GM19468 (cell line): ENCODE results near the gene WWC2.
"Not testable (repeated sequence)": the region's sequence is repeated elsewhere in the genome, so short reads cannot be mapped to it uniquely, and the experiment has no call there.

Source experiments
- ATAC-seq: cut with Tn5 transposase; IDR thresholded peaks from one replicate; pipeline ENCODE4 v1.9.1; 2021; ENCODE audit warnings: mild to moderate bottlenecking, moderate library complexity, moderate number of reproducible peaks; ENCODE audit not compliant: unreplicated experiment; ENCODE audit errors: extremely low read depth

Gene WWC2

DNA sequence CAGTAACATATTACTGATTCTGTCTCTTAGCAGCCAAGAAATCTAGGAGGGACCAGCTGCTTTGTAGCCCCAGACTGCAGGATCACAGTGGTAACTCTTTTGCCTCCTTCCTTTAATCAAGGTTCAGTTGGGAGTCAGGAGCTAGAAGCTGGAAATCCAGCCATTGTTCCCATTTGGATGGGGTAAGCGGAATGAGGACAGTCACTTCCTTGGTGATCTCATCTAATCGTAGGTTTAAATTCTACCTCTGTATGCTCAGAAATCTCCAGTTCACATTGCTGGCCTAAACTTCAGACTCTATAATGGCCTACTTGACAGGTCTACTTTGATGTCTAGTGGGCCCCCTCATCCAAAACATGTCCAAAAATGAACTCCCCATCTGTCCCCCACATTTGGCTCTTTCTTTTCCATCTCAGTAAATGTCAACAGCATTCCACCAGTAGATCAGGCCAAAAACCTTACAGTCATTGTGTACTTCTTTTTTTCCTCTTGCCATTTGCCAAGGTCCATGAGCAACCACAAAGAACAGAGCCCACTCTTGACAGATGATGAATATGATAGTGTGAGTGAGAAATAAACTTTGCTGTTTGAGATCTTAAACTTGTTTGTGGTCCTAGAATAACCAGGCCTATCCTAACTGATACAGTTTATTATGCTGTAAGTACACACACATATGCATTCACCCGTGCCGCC is 40.1 kb downstream of the WWC2 start:
- no peak for ATAC-seq

DNA sequence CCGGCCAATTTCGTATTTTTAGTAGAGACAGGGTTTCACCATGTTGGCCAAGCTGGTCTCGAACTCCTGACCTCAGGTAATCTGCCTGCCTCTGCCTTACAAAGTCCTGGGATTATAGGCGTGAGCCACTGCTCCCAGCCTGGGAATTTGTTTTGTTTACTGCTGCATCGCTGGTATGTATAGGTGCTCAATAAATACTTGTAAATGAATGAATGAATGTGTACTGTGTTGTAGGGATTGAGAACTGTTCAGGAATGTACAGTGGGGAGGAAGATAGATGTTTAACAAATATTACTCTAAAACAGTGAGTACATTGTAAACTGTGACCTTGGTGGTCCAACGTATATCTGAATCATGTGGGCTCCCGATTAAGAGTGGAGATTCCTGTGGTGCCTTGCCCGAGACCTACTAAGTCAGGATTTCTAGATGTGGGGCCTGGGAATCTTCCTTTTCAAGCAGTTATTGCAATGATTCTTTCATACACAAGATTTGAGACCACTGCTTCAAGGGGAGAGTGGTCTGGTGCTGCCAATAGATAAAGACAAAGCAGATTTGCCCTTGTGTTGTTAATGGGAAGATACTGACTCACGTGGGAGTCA is 41.0 kb downstream of the WWC2 start:
- ATAC-seq = no peak

DNA sequence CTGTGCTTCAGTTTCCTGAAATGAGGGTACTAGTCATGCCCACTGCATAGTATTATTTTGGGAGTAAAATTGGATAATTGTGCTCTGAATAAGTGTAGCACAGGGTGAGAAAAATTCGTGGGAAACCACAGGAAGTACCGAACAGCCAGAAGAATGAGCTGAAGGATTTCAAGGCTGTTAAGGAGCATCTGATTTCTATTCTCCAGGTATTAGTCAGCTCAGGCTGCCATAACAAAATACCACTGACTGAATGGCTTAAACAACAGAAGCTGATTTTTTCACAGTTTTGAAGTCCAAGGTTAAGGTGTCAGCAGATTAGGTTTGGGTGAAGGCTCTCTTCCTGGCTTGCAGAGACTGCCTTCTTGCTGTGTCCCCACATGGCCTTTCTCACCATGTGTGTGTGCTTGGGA is 41.9 kb downstream of the WWC2 start:
- ATAC-seq = no peak

DNA sequence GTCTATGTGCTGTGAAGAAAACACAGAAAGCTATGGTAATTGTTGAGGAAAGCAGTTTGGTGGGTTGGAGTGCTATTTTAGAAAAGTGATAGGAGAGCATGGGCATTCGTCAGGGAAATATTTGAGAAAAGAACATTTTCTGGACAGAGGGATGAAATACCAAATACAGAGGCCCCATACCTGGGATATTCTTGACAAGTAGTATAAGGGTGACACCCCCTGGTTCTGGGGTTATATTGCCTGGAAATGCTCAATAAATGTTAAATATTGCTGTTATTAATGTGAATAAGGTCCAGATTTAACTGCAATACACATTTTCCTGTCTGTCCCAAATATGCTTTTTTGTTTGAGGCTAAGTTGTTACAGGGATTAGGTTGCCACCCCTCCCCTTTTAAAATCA is 42.9 kb downstream of the WWC2 start:
- no peak for ATAC-seq

DNA sequence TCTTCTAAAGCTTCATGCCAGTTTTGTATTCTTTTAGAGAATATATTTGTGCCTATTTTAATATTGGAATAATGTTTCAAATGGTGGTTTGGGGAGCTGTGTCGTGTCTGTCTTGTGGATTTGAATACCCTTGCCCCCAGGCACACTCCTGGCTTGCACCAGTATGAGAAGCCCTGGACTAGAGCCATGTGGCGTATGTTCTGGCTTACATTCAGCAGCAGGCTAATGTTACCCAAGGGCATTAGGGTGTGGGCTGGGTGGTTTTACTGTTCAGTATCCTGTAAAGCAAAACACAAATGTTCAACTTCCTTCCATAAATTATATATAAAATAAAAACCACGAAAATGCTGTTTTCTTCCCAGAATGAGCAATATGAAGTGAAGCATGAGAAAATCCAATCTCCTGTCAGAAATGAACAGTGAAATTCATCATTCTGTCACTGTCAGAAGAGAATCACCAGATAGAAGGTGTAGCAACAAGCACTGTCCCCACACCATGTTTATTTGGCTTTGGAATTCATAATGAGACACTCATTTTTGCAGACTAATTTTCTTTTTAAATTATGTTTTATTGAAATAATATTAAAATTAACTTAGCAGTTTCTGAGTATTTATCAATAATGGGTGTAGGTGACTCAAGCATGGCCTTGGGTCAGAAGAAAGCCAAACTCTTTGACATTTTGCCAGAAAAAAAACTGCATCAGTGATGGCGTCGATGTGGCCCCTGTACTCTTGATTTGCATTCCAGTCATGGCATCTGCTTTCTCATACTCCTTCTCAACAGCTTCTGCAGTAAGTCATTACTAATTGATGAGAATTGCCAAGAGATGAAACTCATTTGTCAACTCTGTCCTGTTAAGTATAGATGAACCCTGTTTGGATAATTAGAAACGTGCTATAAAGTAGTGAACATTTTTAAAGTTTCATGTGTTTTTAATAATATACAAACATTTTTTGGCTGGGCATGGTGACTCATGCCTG is 43.8 kb downstream of the WWC2 start:
- ATAC-seq = no peak

DNA sequence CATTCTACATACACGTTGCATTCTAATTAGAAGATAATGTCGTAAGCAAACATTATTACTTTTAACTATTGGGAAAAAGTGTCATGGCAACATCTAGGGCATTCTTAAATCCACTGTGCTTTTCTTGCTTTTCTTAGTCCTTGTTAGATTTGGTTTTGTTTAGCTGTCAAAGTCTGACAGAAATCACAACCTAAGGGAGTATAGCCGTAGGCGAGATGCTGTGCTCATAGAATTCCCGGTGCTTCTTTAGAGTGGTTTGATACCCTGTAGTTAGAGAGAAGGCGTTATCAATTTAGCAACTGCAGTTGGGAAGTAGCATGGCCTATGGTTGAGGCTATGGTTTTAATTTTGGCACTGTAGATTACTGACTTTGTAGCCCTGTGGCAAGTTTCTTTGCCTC is 45.7 kb downstream of the WWC2 start:
- ATAC-seq = no peak

DNA sequence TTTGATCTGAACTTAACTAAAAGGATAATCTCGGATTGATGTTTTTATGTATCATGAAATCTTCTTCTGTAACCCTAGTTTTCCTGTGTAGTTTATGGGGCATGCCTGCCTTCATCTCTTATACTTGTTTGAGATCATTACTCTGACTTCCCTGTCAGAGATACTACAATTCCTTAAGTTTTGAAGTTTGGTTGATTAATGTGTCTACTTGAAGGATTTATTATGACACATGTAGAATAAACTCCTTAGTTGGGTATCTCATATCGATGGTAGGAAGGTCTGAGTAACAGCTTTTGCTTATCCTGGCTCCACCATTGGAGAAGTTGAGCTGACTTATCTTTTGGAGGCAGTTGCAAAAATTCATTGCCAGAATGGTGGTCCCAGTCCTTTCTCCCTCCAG is 46.7 kb downstream of the WWC2 start:
- no peak for ATAC-seq

DNA sequence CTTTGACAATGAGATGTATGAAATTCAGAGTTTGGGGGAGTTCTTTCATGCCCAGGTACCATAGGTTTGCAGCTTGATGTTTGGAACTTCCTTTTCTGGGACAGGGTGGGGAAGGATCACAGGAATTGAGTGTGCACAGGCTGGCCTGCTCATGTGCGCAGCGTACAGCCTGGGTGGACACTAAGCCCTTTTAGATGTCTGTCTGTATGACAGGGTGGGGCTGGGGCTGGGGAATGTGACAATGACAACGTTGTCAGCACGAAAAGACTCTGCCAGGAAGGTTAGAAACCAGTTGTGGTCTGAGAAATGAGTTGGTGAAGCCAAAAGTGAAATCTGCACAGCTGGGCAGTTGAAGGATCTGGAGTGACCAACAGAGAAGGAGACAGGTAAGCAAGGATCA is 47.4 kb downstream of the WWC2 start:
- ATAC-seq = no peak

DNA sequence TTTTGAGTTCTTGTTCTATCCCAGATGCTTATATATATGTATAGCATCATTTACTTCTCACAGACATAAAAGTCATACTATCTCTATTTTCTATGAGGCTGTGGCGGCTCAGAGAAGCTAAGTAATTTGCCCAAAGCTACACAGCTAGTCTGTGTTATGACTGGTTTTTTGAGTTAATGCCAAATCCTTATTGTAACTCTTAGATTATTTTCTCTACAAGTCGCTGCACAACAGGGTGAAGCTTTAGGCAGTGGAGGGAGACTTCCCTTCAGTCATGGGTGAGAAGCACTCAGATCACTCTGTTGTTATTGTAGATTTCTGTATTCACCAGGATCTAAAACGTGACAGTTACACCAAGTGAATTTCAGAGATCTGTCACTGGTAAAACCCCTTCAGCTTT is 48.1 kb downstream of the WWC2 start:
- ATAC-seq = no peak

DNA sequence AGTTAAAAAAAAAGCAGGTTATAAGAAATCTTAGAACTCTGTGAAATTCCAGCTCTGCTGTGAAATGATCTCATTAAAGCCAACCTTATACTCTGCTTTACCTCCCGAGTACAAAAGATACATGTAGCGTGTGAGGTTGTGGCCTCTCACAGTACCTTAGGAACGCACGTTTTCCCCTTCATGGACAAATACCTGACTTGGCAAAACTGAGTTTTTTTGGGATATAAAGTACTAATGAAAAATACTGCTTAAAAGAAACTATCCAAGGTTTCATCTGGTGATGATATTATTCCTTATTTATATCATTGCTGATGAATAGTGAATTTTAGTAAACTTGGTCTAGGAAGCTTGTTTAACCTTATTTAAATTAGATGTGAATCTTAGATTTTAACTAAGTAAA is 48.9 kb downstream of the WWC2 start:
- ATAC-seq = no peak

DNA sequence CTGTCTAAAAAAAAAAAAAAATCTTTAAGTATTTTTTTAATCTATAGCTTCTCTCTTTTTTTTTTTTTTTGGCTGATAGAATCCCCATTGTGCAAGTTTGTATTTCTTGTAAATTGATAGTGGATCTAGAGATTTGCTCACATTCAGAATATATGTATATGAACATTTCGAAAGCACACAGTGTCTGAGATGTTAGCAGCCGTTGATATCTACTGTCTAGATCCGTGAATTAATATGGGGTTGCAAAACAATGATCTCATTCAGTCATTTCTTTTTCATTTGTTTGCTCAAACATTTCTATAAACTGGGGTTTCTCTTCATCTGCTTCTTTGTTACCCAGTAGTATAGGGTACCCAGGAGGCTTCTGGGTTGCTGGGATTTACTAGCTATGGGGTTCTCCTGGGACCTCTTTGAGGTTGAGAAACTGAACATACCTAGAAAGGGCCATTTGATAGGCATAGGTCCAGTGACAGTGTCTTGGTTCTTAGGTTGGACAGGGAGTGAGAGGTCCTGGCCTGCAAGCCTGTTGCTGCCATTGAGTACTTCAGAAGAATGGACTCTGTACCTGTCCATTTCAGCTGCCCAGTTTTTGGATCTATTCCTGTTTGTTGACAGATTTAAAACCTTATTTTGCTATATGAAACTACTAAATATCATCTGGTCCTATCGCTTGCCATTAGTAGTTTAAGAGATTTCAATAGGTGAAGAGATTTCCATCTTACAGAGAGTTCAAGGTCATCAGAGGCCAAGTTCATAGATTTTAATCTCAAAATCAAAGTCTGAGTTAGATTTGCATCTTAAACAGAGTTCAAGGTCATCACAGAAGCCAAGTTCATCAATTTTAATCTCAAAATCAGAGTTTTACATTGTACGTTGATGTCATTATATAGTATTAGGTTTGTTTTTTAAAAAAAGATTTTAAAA is 50.8 kb downstream of the WWC2 start:
- ATAC-seq = no peak

DNA sequence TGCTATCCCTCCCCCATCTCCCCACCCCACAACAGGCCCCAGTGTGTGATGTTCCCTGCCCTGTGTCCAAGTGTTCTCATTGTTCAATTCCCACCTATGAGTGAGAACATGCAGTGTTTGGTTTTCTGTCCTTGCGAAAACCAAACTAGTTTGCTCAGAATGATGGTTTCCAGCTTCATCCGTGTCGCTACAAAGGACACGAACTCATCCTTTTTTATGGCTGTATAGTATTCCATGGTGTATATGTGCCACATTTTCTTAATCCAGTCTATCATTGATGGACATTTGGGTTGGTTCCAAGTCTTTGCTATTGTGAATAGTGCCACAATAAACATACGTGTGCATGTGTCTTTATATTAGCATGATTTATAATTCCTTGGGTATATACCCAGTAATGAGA is 51.6 kb downstream of the WWC2 start:
- ATAC-seq = not testable (repeated sequence)

DNA sequence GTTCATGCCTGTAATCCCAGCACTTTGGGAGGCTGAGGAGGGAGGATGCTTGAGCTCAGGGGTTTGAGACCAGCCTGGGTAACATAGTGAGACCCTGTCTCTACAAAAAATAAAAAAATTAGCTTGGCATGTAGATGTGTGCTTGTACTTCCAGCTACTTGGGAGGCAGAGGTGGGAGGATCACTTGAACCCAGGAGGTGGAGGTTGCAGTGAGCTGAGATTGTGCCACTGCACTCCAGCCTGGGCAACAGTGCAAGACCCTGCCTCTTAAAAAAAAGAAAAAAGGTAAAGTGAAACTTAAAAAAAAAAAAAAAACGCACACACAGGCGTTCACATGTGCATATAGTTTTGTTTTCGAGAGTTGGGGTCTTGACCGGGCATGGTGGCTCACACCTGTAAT is 53.2 kb downstream of the WWC2 start:
- not testable (repeated sequence) for ATAC-seq

DNA sequence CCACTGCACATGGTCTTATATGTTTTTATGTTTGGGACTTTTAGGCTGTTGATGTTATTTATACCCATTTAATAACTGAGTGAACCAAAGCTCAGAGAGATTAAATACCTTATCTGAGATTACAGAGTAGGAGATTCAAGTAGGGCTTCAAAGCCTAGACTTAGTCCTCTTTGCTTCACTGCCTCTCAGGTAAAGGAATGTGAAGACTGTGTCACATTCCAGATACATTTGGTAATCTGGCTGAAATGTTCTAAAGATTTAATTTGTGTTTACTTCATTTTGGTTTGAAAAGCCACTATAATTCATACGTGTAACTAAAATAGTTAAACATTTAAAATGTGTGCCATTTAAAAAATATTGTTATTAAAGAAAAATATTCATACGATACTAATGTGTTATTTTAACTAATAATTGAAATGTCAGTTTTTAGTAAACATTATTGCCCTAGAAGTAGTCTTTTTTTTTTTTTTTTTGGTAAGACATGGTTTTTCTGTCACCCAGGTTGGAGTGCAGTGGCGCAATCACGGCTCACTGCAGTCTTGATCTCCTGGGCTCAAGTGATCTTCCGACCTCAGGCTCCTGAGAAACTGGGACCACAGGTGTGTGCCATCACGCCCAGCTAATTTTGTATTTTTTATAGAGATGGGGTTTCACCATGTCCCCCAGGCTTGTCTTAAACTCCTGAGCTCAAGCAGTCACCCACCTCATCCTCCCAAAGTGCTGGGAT is 54.3 kb downstream of the WWC2 start:
- ATAC-seq = no peak

DNA sequence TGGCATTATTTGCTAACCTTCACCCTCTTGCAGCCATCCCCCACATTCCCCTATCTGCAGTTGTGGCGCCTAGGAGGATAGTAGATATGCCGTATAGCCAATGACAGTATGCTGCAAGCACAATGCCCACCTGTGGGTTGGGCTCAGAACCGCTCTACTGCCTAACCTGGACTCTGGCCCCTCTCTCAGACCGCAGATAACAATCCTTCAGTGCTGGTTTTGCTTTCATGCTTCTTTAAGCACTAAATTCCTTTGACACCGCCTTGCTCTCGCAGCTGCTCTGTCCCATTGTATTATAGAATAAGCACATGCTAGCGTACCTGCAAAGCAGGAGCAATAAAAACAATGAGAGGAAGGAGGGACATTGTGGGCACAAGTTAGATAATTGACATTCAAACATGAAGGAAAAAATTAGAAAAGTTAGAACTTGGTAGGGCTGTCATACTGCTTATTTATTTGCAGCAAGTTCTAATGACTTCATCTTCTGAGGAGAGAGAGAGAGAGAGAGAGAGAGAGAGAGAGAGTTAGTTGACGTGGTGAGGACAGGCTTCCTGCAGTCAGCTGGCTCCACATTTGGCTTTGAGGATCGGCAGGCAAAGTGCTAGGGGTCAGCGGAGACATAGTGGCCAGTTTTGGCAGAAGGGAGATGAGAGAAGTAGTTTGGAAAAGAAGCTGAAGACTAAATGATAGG is 55.8 kb downstream of the WWC2 start:
- ATAC-seq = no peak

DNA sequence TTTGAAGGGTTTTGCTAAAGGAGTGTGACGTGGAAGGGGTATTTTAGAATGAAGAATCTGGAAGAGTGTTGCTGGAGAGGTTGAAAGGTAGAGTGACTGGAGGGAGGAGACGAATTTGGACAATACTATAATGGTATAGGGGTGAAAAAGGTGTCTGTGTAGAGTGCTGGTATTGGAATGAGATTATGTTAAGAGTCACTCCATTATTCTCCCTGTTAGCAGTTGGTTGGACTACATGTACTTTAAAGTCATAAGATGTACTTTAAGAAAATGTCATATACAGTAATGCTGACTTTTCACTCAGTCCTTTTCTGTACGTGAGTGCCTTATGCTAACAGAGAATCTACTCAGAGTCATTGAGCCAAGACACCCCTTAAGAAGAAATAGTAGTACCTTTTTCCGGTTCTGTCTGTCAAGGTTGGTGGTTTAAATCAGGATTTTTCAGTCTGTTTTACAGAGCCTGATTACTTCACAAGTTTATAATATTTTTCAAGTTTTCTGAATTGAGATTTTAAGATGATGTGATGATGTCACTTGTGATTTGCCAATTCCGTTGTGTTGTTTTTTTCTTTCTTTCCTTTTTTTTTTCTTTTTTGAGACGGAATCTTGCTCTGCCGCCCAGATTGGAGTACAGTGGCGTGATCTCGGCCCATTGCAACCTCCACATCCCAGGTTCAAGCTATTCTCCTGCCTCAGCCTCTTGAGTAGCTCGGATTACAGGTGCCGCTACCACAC is 56.6 kb downstream of the WWC2 start:
- ATAC-seq = no peak

DNA sequence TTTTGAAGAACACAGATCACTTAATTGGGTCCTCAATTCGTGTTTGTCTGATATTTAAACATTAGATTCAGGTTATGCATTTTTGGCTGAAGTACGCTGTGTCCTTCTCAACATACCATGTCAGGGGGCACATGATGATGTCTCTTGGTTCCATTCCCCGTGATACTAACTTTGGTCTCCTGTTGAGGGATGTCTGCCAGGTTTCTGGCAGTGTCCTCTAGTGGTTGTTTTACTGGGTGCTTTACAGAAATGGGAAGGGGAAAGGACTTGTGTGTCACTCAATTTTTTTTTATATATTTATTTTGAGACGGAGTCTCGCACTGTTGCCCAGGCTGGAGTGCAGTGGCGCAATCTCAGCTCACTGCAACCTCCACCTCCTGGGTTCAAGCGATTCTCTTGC is 58.2 kb downstream of the WWC2 start:
- no peak for ATAC-seq

DNA sequence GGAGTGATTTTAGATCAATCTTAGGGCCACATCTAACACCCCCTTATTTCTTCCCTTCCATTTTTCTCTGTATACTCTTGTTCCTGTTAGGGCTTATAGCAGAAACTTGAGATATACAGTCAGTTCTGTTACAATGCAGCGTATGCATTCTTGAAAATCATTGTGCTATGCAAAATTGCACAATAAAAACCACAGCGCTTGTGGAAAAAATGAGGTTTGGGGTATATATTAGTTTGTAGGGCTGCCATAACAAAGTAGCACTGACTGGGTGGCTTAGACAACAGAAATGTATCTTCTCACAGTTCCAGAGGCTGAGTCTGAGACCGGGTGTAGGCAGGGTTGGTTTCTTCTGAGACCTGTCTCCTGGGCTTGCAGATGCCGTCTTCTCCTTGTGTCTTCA is 59.0 kb downstream of the WWC2 start:
- no peak for ATAC-seq
